GM13977 (cell line): ENCODE data around the gene CASK.
"Not testable (repeated sequence)": the region's sequence is repeated elsewhere in the genome, so short reads cannot be mapped to it uniquely, and the experiment has no call there.

Experiments
- DNase-seq: peaks from one replicate; pipeline ENCODE4 v3.0.0; 2012; ENCODE audit warnings: low spot score
- CTCF ChIP-seq: IDR thresholded peaks from 2 replicates; pipeline ENCODE4 v1.5.1; 2012; ENCODE audit warnings: mild to moderate bottlenecking, control low read depth; ENCODE audit not compliant: insufficient read depth; ENCODE audit errors: extremely low read depth, missing control alignments
- in situ Hi-C: fragments of 300-500 bp; cut with MboI; formaldehyde crosslinking; loops from one replicate; pipeline ENCODE4 v1.12.0; 2022; ENCODE audit warnings: low sequenced_read_pairs, low pct_unique_long_range_greater_than_20kb, mixed read lengths, inconsistent platforms; ENCODE audit not compliant: unreplicated experiment

CASK gene

GRCh38 chrX:41514179-41514578 lies 409.2 kb downstream of the CASK start:
- no peak for DNase-seq
- in situ Hi-C loops, result no loop called here
- no peak for TF ChIP-seq CTCF

- in situ Hi-C loops, DNase-seq: not testable (repeated sequence)
These were observed 410.5 kb downstream of the CASK start for GRCh38 chrX:41512853-41513252.

GRCh38 chrX:41512394-41512793 lies 411.0 kb downstream of the CASK start:
- no peak for TF ChIP-seq CTCF
- DNase-seq, result peak; percentile 45
- in situ Hi-C loops, result no loop called here

GRCh38 chrX:41507919-41508318 lies 415.4 kb downstream of the CASK start:
- TF ChIP-seq CTCF, result no peak
- DNase-seq, result no peak
- in situ Hi-C loops, result no loop called here

GRCh38 chrX:41502004-41502403 lies 421.4 kb downstream of the CASK start:
- no peak for TF ChIP-seq CTCF
- in situ Hi-C loops, result no loop called here
- DNase-seq, result no peak

- DNase-seq, result no peak
- TF ChIP-seq CTCF, result no peak
- in situ Hi-C loops, result no loop called here
These were observed 423.4 kb downstream of the CASK start for GRCh38 chrX:41499984-41500383.

GRCh38 chrX:41499195-41499594 lies 424.2 kb downstream of the CASK start:
- no peak for DNase-seq
- TF ChIP-seq CTCF, result no peak
- in situ Hi-C loops, result no loop called here
